Activated CD4-positive, CD25-positive, alpha-beta regulatory T cell (primary cell): ENCODE data around the gene LRP5.
"Not testable (repeated sequence)": the region's sequence is repeated elsewhere in the genome, so short reads cannot be mapped to it uniquely, and the experiment has no call there.

Experiments used
- DNase-seq, 4 experiments: peaks; one replicate each; lab custom pipeline; 2025; lab: John Stamatoyannopoulos, UW

Gene LRP5

DNA sequence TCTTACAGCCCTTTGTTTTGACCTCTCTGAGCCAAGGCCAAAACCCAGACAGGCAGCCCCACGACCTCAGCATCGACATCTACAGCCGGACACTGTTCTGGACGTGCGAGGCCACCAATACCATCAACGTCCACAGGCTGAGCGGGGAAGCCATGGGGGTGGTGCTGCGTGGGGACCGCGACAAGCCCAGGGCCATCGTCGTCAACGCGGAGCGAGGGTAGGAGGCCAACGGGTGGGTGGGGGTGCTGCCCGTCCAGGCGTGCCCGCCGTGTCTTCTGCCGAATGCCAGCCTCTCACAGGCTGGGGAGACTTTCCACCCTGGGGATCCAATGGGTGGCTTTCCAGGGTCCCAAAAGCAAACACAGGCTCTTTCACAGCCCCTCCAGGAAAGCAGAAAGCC lies 111.1 kb downstream of the LRP5 start:
- DNase-seq, result no peak

DNA sequence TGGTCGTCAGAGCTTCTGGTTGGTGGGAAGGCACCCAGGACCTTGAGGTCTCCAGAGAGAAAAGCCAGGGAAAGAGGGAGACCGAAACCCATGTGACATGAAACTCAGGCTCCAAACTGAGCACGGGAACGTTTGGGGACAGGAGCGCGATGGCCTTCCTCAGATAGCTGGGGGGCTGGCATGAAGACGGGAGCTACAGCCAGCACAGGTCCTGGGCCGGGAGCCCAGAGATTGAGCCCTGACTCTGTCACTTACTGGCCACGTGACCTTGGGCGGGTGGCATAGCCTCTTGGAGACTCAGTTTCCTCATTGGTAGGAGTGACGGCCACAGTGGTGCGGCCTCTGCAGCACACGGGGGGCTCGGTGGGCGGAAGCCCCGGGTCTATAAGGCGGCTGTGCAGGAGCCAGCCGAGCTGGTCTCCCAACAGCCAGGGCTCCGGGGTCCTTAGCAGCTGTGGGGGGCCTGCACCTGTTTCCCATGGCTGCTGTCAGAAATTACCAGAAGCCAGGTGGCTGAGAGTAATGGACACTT lies 111.8 kb downstream of the LRP5 start:
- DNase-seq, result no peak

DNA sequence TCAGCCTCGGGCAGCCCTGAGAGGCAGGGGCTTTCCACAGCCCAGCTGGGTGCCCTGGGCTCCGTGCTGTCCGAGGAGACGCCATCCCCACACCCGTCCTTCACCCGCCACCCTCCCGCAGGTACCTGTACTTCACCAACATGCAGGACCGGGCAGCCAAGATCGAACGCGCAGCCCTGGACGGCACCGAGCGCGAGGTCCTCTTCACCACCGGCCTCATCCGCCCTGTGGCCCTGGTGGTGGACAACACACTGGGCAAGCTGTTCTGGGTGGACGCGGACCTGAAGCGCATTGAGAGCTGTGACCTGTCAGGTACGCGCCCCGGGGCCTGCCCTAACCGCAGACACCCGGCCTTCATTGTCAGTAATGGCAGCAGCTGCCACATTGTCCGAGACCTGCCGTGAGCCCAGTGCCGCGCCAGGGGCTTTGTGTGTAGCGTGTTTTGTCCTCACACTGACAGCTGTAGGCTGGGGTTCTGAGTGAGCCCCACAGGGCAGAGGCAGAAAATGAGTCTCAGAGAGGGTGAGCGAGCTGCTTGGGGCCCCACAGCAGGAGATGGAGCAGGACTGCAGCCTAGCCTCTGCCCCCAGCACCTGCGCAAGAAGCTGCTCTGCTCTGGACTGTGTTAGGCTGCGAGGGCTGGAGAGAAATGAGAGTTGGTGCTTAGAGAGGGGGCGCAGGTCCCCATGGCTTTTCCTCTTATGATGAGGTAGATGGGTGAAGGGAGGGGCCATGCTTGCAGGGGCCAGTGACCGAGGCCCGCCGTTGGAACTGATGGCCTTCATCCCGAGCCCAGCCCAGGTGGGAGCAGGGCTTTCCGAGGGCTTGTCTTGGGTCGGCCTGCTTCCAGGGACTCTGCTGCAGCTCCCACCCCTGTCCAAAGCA lies 112.8 kb downstream of the LRP5 start:
- DNase-seq, result no peak

- no peak for DNase-seq
Measured at GRCh38 chr11:68425866-68426380, 113.5 kb downstream of the LRP5 start.

DNA sequence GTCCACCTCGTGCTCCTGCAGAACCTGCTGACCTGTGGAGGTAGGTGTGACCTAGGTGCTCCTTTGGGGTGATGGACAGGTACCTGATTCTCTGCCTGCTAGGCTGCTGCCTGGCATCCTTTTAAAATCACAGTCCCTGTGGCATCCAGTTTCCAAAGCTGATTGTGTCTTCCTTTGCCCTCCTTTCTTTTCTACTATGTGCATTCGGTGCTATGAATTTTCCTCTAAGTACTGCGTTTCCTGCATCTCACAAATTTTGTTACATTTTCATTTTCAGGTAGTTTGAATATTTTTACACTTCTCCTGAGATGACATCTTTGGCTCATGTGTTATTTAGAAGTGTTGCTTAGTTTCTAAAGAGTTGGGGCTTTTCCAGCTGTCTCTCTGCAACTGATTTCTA lies 117.3 kb downstream of the LRP5 start:
- DNase-seq, result no peak

GRCh38 chr11:68430384-68430783 lies 118.0 kb downstream of the LRP5 start:
- no peak for DNase-seq

DNA sequence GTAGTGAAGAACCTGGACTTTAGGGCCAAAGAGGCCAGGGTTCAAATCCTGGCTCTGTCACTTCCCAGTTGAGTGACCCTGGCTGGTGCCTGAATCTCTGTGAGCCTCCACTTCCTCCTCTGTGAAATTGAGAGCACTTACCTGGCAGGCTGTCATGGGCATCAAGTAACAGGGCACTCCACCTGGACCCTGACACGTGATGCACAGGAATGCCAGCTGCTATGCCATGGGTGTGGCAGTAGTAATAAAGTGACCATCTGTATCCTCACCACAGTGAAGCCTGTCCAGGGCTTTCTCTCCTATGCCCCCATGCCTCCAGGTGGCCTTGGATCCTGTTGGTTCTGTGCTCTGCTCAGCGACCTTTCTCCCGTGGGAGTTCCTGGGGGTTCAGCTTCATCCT lies 118.4 kb downstream of the LRP5 start:
- DNase-seq, result no peak

GRCh38 chr11:68431984-68432645 lies 119.7 kb downstream of the LRP5 start:
- DNase-seq, result no peak

DNA sequence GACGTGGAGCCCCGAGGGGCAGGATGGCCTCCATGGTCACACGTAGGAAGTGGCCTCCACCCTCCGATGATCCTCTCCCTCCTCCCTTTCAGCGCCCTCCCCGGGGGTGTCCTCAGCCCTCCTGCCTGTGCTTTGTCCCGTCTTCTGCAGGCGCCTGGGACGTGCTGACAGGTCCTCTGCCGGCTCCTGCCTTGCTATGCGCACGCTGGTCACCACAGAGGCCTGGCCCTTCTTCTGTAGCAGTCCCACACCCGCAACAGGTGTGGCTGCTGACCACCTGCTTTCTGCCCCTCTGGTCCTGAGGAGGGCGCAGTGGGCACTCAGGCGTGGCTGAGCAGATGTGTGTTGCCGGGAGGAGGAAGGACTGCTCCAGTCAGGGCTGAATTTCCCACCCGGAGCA lies 120.5 kb downstream of the LRP5 start:
- no peak for DNase-seq

DNA sequence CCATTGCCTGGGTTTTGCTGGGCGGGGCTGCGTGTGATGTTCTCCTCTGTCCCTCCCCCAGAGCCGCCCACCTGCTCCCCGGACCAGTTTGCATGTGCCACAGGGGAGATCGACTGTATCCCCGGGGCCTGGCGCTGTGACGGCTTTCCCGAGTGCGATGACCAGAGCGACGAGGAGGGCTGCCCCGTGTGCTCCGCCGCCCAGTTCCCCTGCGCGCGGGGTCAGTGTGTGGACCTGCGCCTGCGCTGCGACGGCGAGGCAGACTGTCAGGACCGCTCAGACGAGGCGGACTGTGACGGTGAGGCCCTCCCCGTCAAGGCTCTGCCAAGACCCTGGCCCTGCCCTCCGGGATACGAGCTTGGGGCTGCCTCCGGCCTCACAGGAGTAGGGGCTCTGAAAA lies 121.2 kb downstream of the LRP5 start:
- no peak for DNase-seq

DNA sequence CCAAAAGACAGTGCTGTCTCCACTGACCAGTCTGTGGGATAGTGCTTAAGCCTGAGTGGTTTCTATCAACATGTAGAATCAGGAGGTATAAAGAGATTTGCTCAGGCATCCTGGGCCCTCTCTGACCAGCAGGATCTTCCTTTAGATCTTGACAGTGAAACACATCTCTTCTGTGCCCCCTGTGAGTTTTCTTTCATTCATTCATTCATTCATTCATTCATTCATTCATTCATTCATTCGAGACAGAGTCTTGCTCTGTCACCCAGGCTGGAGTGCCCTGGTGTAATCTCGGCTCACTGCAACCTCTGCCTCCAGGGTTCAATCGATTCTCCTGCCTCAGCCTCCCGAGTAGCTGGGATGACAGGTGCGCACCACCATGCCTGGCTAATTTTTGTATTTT lies 121.8 kb downstream of the LRP5 start:
- not testable (repeated sequence) for DNase-seq

- DNase-seq, result no peak
Measured at GRCh38 chr11:68436162-68436888, 123.9 kb downstream of the LRP5 start.

DNA sequence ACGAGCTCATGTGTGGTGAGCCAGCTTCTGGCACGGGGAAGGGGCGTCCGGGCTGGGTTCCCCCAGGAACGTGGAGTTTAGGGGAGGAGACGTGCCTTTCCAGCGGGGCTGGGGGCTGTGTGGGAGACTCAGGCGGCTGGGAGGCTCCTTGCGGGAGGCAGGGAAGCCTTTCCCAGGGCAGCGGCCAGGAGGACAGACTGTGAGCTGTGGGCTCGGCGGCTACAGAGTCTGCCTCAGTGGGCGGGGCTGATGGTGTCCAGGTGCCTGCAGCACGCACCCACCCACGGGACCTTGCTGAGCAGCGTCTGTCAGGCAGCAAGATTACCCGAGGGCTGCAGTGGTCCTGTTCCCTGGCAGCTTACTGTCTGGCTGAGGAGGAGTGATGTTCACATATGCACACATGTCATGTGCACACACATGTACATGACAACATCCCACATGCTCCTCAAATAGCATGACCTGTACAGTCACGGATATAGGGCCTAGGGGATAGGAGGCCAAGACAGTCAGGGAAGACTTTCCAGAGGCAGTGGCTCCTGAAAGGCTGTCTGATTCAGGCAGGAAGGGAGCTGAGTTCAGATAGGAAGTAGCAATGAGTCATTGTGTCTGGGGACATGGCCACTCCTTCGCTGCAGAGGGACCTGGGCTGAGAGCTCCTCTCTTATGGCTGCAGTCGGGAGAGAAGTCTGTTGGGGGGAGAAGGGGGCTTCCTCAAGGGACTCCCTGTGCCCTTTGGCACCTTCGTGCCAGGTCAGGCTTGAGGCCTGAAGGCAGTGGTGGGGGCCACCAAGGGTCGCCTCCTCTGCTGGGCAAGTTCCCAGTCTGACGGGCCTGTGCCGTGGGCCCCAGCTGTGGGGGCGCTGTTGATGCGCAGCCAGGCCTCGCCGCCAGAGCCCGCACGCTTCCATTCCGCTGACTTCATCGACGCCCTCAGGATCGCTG lies 124.9 kb downstream of the LRP5 start:
- DNase-seq, result no peak

GRCh38 chr11:68437927-68438657 lies 125.7 kb downstream of the LRP5 start:
- DNase-seq, result no peak

DNA sequence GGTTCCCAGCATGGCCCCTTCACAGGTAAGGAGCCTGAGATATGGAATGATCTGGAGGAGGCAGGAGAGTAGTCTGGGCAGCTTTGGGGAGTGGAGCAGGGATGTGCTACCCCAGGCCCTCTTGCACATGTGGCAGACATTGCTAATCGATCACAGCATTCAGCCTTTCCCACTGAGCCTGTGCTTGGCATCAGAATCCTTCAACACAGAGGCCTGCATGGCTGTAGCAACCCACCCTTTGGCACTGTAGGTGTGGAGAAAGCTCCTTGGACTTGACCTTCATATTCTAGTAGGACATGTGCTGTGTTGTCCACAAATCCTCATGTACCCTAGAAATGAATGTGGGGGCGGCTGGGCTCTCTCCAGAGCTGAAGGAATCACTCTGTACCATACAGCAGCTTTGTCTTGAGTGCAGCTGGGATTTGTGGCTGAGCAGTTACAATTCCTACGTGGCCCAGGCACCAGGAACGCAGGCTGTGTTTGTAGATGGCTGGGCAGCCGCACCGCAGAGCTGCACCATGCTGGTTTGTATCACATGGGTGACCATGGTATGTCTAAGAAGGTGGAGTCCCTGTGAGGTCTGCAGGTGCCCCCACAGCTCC lies 126.4 kb downstream of the LRP5 start:
- DNase-seq, result no peak

DNA sequence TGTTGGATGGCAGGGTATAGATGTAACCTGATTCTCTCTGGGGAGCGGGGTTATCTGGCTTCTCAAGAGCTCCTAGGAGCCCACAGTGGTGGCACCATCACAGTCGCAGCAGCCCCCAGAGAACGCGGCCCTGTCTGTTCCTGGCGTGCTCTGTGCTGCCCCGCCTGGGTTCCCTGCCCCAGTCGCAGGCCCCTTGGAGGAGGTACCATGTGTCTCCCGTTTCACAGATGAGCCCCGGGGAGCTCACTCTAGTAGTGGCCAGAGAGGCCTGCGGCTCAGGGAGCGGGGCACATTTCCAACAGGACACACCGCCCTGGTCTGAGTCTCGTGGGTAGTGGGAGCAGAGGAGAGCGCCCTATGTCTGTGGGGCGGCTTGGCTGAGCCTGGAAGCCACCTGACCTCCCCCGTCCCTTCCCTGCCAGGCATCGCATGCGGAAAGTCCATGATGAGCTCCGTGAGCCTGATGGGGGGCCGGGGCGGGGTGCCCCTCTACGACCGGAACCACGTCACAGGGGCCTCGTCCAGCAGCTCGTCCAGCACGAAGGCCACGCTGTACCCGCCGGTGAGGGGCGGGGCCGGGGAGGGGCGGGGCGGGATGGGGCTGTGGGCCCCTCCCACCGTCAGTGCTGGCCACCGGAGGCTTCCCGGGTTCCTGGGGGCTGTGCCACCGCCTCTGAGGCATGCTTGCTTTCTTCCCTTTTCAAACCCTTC lies 127.1 kb downstream of the LRP5 start:
- no peak for DNase-seq

DNA sequence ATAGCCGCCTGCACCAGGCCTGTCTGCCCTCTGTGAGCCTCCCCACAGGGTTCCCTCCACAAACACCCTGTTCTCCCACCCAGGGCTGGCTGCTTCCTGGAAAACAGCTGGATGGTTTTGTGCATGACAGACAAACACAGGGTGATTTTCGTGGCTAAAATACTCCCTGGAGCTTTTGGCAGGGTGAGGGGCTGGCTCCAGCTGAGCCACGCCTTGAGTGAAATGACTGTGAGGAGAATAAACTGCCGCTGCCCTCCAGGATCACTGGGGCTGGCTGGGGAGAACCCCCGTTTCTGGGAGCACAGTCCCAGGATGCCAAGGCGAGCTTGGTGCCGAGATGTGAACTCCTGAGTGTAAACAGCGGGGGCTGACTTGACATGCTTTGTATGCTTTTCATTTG lies 127.8 kb downstream of the LRP5 start:
- DNase-seq, result no peak

GRCh38 chr11:68441466-68442230 lies 129.3 kb downstream of the LRP5 start:
- no peak for DNase-seq

GRCh38 chr11:68442433-68442832 lies 130.0 kb downstream of the LRP5 start:
- no peak for DNase-seq
